ENCODE data around the gene SHLD1.

The SHLD1 gene

GRCh38 chr20:5855939-5856338 is 105.7 kb downstream of the SHLD1 start:
- no peak for DNase-seq (ENCODE audit: low spot score)

GRCh38 chr20:5859608-5860007 is 109.4 kb downstream of the SHLD1 start:
- DNase-seq (ENCODE audit: low spot score), result no peak

- no peak for DNase-seq (ENCODE audit: low spot score)
These were observed 112.5 kb downstream of the SHLD1 start for GRCh38 chr20:5862703-5863039.

- peak; percentile 76 for DNase-seq (ENCODE audit: low spot score)
These were observed 113.0 kb downstream of the SHLD1 start for GRCh38 chr20:5863040-5863833.

- no peak for DNase-seq (ENCODE audit: low spot score)
These were observed 114.2 kb downstream of the SHLD1 start for GRCh38 chr20:5864428-5864827.

- DNase-seq (ENCODE audit: low spot score), result peak; percentile 42
These were observed 114.8 kb downstream of the SHLD1 start for GRCh38 chr20:5864873-5865587.

GRCh38 chr20:5865604-5866003 is 115.4 kb downstream of the SHLD1 start:
- no peak for DNase-seq (ENCODE audit: low spot score)

- DNase-seq (ENCODE audit: low spot score), result no peak
These were observed 120.4 kb downstream of the SHLD1 start for GRCh38 chr20:5870568-5870981.

GRCh38 chr20:5871459-5872410 is 121.5 kb downstream of the SHLD1 start:
- DNase-seq (ENCODE audit: low spot score), result no peak

- DNase-seq (ENCODE audit: low spot score), result no peak
These were observed 126.9 kb downstream of the SHLD1 start for GRCh38 chr20:5877128-5877527.

- DNase-seq (ENCODE audit: low spot score), result no peak
These were observed 130.1 kb downstream of the SHLD1 start for GRCh38 chr20:5880326-5880725.

GRCh38 chr20:5881703-5882102 is 131.5 kb downstream of the SHLD1 start:
- DNase-seq (ENCODE audit: low spot score), result no peak

- DNase-seq (ENCODE audit: low spot score), result no peak
These were observed 132.0 kb downstream of the SHLD1 start for GRCh38 chr20:5882166-5882565.

GRCh38 chr20:5884465-5885335 is 134.5 kb downstream of the SHLD1 start:
- DNase-seq (ENCODE audit: low spot score), result no peak

- DNase-seq (ENCODE audit: low spot score), result no peak
These were observed 135.7 kb downstream of the SHLD1 start for GRCh38 chr20:5885866-5886265.

GRCh38 chr20:5886788-5887187 is 136.6 kb downstream of the SHLD1 start:
- no peak for DNase-seq (ENCODE audit: low spot score)

GRCh38 chr20:5887386-5887785 is 137.2 kb downstream of the SHLD1 start:
- no peak for DNase-seq (ENCODE audit: low spot score)

- peak; percentile 53 for DNase-seq (ENCODE audit: low spot score)
These were observed 137.8 kb downstream of the SHLD1 start for GRCh38 chr20:5888041-5888440.

GRCh38 chr20:5890773-5891441 is 140.7 kb downstream of the SHLD1 start:
- no peak for DNase-seq (ENCODE audit: low spot score)

GRCh38 chr20:5893052-5893451 is 142.9 kb downstream of the SHLD1 start:
- DNase-seq (ENCODE audit: low spot score), result no peak

GRCh38 chr20:5893621-5894020 is 143.4 kb downstream of the SHLD1 start:
- DNase-seq (ENCODE audit: low spot score), result no peak
